ENCODE measurements around the gene ACE2. TPM values are rescaled to one million over a fixed set of nuclear protein-coding genes. Genes with fewer than 3 reads are reported as not detected.
A peak's percentile ranks its signal among the peaks of the same experiment; 100 is the strongest.

ACE2 gene
- polyA plus RNA-seq, 4 donors, result 42.0 to 389 (median 98.5) TPM

- Histone ChIP-seq H3K4me3 (ENCODE audit: low read depth in 1 of 3, low read length in 3 of 3) (no peak overlapping the region), H3K27ac (ENCODE audit: low read depth in 1 of 3, low read length in 2 of 3) (no peak overlapping the region), H3K9me3 (ENCODE audit: control insufficient read depth in 2 of 2, insufficient read depth in 1 of 2, low read depth in 1 of 2, low read length in 1 of 2) (no peaks in the 10 kb centered on the region), H3K27me3 (ENCODE audit: control insufficient read depth in 3 of 3, insufficient read depth in 3 of 3, low read length in 3 of 3) (no peaks in the 10 kb centered on the region), H3K4me1 (ENCODE audit: control insufficient read depth in 3 of 3, insufficient read depth in 2 of 3, low read depth in 1 of 3, low read length in 2 of 3) (peaks cover 0 to 6% (median 0%) of the 10 kb centered on the region in 3 donors), H3K36me3 (ENCODE audit: control insufficient read depth in 3 of 3, insufficient read depth in 2 of 3, low read depth in 1 of 3, low read length in 3 of 3) (peaks cover 0 to 11% (median 0%) of the 10 kb centered on the region in 3 donors)
- FAIRE-seq (no peak), DNase-seq (no peak)
- 31 to 46% (median 38%) methylated on average over 1 of the region's 1 CpG for WGBS, 3 donors
Observed at GRCh38 chrX:15570145-15570544, 30.6 kb downstream of the ACE2 start.

DNA sequence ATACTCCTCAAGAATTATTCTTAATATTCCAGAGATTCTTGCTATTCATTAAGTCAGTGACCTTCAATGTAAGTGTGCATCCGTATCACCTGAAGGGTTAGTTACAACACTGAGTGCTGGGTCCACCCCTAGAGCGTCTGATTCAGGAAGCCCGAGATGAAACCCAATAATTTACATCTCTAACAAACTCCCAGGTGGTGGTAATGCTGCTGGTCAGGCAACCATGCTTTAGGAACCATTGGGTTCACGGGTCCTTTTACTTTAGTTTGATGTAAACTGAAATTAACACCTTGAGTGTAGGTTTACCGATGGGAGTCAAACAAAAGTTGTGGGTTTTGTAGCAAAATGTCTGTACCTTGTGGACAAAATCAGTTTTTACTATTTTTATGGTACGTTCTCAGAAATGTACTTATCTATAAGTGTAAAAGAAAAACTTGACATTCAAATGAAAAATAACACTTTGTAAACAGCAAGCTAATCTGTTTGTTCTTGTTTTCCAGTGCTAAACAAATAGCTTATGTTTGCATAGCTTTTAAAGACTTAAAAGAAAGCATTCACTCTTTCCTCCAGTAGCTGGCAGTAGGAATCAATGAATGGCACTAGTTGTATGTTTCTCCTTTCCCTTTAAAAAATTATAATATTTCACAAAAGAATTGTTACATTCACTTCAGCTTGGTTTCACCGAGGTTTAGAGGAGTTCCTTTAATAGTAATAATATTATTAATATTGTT, 32.7 kb downstream of the ACE2 start:
- Histone ChIP-seq H3K9me3 (ENCODE audit: control insufficient read depth in 2 of 2, insufficient read depth in 1 of 2, low read depth in 1 of 2, low read length in 1 of 2) (no peaks in the 10 kb centered on the region), H3K27me3 (ENCODE audit: control insufficient read depth in 3 of 3, insufficient read depth in 3 of 3, low read length in 3 of 3) (no peaks in the 10 kb centered on the region), H3K27ac (ENCODE audit: low read depth in 1 of 3, low read length in 2 of 3) (no peak overlapping the region), H3K4me3 (ENCODE audit: low read depth in 1 of 3, low read length in 3 of 3) (no peak overlapping the region), H3K36me3 (ENCODE audit: control insufficient read depth in 3 of 3, insufficient read depth in 2 of 3, low read depth in 1 of 3, low read length in 3 of 3) (peaks cover 0 to 8% (median 3%) of the 10 kb centered on the region in 3 donors), H3K4me1 (ENCODE audit: control insufficient read depth in 3 of 3, insufficient read depth in 2 of 3, low read depth in 1 of 3, low read length in 2 of 3) (peaks cover 0 to 6% (median 0%) of the 10 kb centered on the region in 3 donors)
- DNase-seq (no peak), FAIRE-seq (peak; percentile 68)
- 52 to 66% (median 52%) methylated on average over 7 of the region's 7 CpGs for WGBS, 3 donors

GRCh38 chrX:15567267-15567666, 33.5 kb downstream of the ACE2 start:
- peaks cover 0 to 6% (median 0%) of the 10 kb centered on the region in 3 donors for H3K4me1 ChIP-seq (ENCODE audit: control insufficient read depth in 3 of 3, insufficient read depth in 2 of 3, low read depth in 1 of 3, low read length in 2 of 3)
- H3K27ac ChIP-seq (ENCODE audit: low read depth in 1 of 3, low read length in 2 of 3), result no peak overlapping the region
- no peaks in the 10 kb centered on the region for H3K9me3 ChIP-seq (ENCODE audit: control insufficient read depth in 2 of 2, insufficient read depth in 1 of 2, low read depth in 1 of 2, low read length in 1 of 2)
- peaks cover 0 to 8% (median 3%) of the 10 kb centered on the region in 3 donors for H3K36me3 ChIP-seq (ENCODE audit: control insufficient read depth in 3 of 3, insufficient read depth in 2 of 3, low read depth in 1 of 3, low read length in 3 of 3)
- DNase-seq (no peak), FAIRE-seq (no peak)
- no peak overlapping the region for H3K4me3 ChIP-seq (ENCODE audit: low read depth in 1 of 3, low read length in 3 of 3)
- H3K27me3 ChIP-seq (ENCODE audit: control insufficient read depth in 3 of 3, insufficient read depth in 3 of 3, low read length in 3 of 3), result no peaks in the 10 kb centered on the region
- 50 to 89% (median 53%) methylated on average over 1 of the region's 1 CpG for WGBS, 3 donors

- no peak overlapping the region for H3K4me3 ChIP-seq (ENCODE audit: low read depth in 1 of 3, low read length in 3 of 3)
- H3K27ac ChIP-seq (ENCODE audit: low read depth in 1 of 3, low read length in 2 of 3), result no peak overlapping the region
- peaks cover 0 to 6% (median 0%) of the 10 kb centered on the region in 3 donors for H3K4me1 ChIP-seq (ENCODE audit: control insufficient read depth in 3 of 3, insufficient read depth in 2 of 3, low read depth in 1 of 3, low read length in 2 of 3)
- H3K27me3 ChIP-seq (ENCODE audit: control insufficient read depth in 3 of 3, insufficient read depth in 3 of 3, low read length in 3 of 3), result no peaks in the 10 kb centered on the region
- WGBS, 3 donors, result 63 to 89% (median 69%) methylated on average over 1 of the region's 1 CpG
- peaks cover 0 to 8% (median 3%) of the 10 kb centered on the region in 3 donors for H3K36me3 ChIP-seq (ENCODE audit: control insufficient read depth in 3 of 3, insufficient read depth in 2 of 3, low read depth in 1 of 3, low read length in 3 of 3)
- H3K9me3 ChIP-seq (ENCODE audit: control insufficient read depth in 2 of 2, insufficient read depth in 1 of 2, low read depth in 1 of 2, low read length in 1 of 2), result no peaks in the 10 kb centered on the region
- DNase-seq, result no peak
- no peak for FAIRE-seq
Observed at GRCh38 chrX:15566244-15566643, 34.5 kb downstream of the ACE2 start.

GRCh38 chrX:15564981-15565579, 35.7 kb downstream of the ACE2 start:
- no peak overlapping the region for H3K27ac ChIP-seq (ENCODE audit: low read depth in 1 of 3, low read length in 2 of 3)
- peaks cover 0 to 8% (median 3%) of the 10 kb centered on the region in 3 donors for H3K36me3 ChIP-seq (ENCODE audit: control insufficient read depth in 3 of 3, insufficient read depth in 2 of 3, low read depth in 1 of 3, low read length in 3 of 3)
- peaks cover 0 to 6% (median 0%) of the 10 kb centered on the region in 3 donors for H3K4me1 ChIP-seq (ENCODE audit: control insufficient read depth in 3 of 3, insufficient read depth in 2 of 3, low read depth in 1 of 3, low read length in 2 of 3)
- 3 to 20% (median 9%) methylated on average over 5 of the region's 5 CpGs for WGBS, 3 donors
- H3K9me3 ChIP-seq (ENCODE audit: control insufficient read depth in 2 of 2, insufficient read depth in 1 of 2, low read depth in 1 of 2, low read length in 1 of 2), result no peaks in the 10 kb centered on the region
- FAIRE-seq (no peak), DNase-seq (peak; percentile 54 to 68)
- no peaks in the 10 kb centered on the region for H3K27me3 ChIP-seq (ENCODE audit: control insufficient read depth in 3 of 3, insufficient read depth in 3 of 3, low read length in 3 of 3)
- H3K4me3 ChIP-seq (ENCODE audit: low read depth in 1 of 3, low read length in 3 of 3), result no peak overlapping the region

GRCh38 chrX:15563056-15563455, 37.7 kb downstream of the ACE2 start:
- 20 to 43% (median 38%) methylated on average over 7 of the region's 7 CpGs for WGBS, 3 donors
- Histone ChIP-seq H3K4me1 (ENCODE audit: control insufficient read depth in 3 of 3, insufficient read depth in 2 of 3, low read depth in 1 of 3, low read length in 2 of 3) (peaks cover 0 to 6% (median 0%) of the 10 kb centered on the region in 3 donors), H3K27me3 (ENCODE audit: control insufficient read depth in 3 of 3, insufficient read depth in 3 of 3, low read length in 3 of 3) (no peaks in the 10 kb centered on the region), H3K36me3 (ENCODE audit: control insufficient read depth in 3 of 3, insufficient read depth in 2 of 3, low read depth in 1 of 3, low read length in 3 of 3) (peaks cover 0 to 8% (median 3%) of the 10 kb centered on the region in 3 donors), H3K4me3 (ENCODE audit: low read depth in 1 of 3, low read length in 3 of 3) (no peak overlapping the region), H3K27ac (ENCODE audit: low read depth in 1 of 3, low read length in 2 of 3) (no peak overlapping the region), H3K9me3 (ENCODE audit: control insufficient read depth in 2 of 2, insufficient read depth in 1 of 2, low read depth in 1 of 2, low read length in 1 of 2) (no peaks in the 10 kb centered on the region)
- FAIRE-seq (no peak), DNase-seq (peak; percentile 13 to 58)

DNA sequence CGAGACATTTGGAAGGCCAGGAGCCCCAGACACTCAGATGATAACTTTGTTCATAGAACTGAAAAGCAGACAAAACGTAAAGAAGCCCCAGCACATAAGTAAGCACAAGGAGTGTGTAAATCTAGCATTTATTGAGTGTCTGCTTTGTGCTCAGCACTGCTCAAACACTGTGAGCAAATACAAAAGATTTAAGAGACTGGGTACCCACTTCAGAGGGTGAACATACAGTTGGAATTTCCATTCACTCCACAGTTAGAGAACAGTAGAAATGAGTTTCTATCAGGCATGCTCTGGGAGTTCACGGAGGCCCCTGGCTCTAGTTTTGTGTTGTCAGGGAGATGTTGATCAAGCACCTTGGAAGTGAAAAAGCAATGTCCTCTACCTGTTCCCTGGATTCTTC, 39.8 kb downstream of the ACE2 start:
- H3K4me1 ChIP-seq (ENCODE audit: control insufficient read depth in 3 of 3, insufficient read depth in 2 of 3, low read depth in 1 of 3, low read length in 2 of 3), result peaks cover 0 to 5% (median 0%) of the 10 kb centered on the region in 3 donors
- H3K27ac ChIP-seq (ENCODE audit: low read depth in 1 of 3, low read length in 2 of 3), result no peak overlapping the region
- H3K27me3 ChIP-seq (ENCODE audit: control insufficient read depth in 3 of 3, insufficient read depth in 3 of 3, low read length in 3 of 3), result no peaks in the 10 kb centered on the region
- FAIRE-seq (no peak), DNase-seq (no peak)
- no peak overlapping the region for H3K4me3 ChIP-seq (ENCODE audit: low read depth in 1 of 3, low read length in 3 of 3)
- 75 to 85% (median 84%) methylated on average over 3 of the region's 3 CpGs for WGBS, 3 donors
- no peaks in the 10 kb centered on the region for H3K9me3 ChIP-seq (ENCODE audit: control insufficient read depth in 2 of 2, insufficient read depth in 1 of 2, low read depth in 1 of 2, low read length in 1 of 2)
- peaks cover 0 to 3% (median 3%) of the 10 kb centered on the region in 3 donors for H3K36me3 ChIP-seq (ENCODE audit: control insufficient read depth in 3 of 3, insufficient read depth in 2 of 3, low read depth in 1 of 3, low read length in 3 of 3)

GRCh38 chrX:15559227-15559626, 41.5 kb downstream of the ACE2 start:
- DNase-seq, result no peak
- no peaks in the 10 kb centered on the region for H3K27me3 ChIP-seq (ENCODE audit: control insufficient read depth in 3 of 3, insufficient read depth in 3 of 3, low read length in 3 of 3)
- H3K4me3 ChIP-seq (ENCODE audit: low read depth in 1 of 3, low read length in 3 of 3), result no peak overlapping the region
- no peak overlapping the region for H3K27ac ChIP-seq (ENCODE audit: low read depth in 1 of 3, low read length in 2 of 3)
- 77 to 96% (median 90%) methylated on average over 3 of the region's 3 CpGs for WGBS, 3 donors
- peaks cover 0 to 3% (median 0%) of the 10 kb centered on the region in 3 donors for H3K36me3 ChIP-seq (ENCODE audit: control insufficient read depth in 3 of 3, insufficient read depth in 2 of 3, low read depth in 1 of 3, low read length in 3 of 3)
- no peak for FAIRE-seq
- H3K4me1 ChIP-seq (ENCODE audit: control insufficient read depth in 3 of 3, insufficient read depth in 2 of 3, low read depth in 1 of 3, low read length in 2 of 3), result no peaks in the 10 kb centered on the region
- H3K9me3 ChIP-seq (ENCODE audit: control insufficient read depth in 2 of 2, insufficient read depth in 1 of 2, low read depth in 1 of 2, low read length in 1 of 2), result no peaks in the 10 kb centered on the region

All from small intestine (tissue), 7 donors.